ENCODE data around the gene CLPTM1. TPM values are rescaled to one million over a fixed set of nuclear protein-coding genes. Genes with fewer than 3 reads are reported as not detected.
"Not testable (repeated sequence)": the region's sequence is repeated elsewhere in the genome, so short reads cannot be mapped to it uniquely, and the experiment has no call there.

The CLPTM1 gene
- total RNA-seq, 2 donors from 2014 or later: 63.1 to 69.3 TPM

- ATAC-seq (ENCODE audit: insufficient number of reproducible peaks, low FRiP score, low read depth) (no peak), DNase-seq (ENCODE audit: low spot score) (no peak)
- Histone ChIP-seq H3K4me3 (no peak overlapping the region), H3K36me3 (peaks cover 36% of the 10 kb centered on the region), H3K27me3 (replicated peaks; ENCODE audit: insufficient read depth) (no peaks in the 10 kb centered on the region), H3K9me3 (no peaks in the 10 kb centered on the region), H3K27ac (no peak overlapping the region), H3K4me1 (ENCODE audit: control insufficient read depth in 1 of 2, low read depth in 2 of 2) (peaks cover 4 to 11% of the 10 kb centered on the region in 2 donors)
- TF ChIP-seq CTCF (IDR thresholded peaks at IDR 0.05): no peak
These were observed 6.6 kb downstream of the CLPTM1 start for GRCh38 chr19:44961821-44962220.

GRCh38 chr19:44968118-44968517 is 12.9 kb downstream of the CLPTM1 start:
- Histone ChIP-seq H3K9me3 (no peaks in the 10 kb centered on the region), H3K36me3 (peaks cover 31% of the 10 kb centered on the region), H3K27me3 (replicated peaks; ENCODE audit: insufficient read depth) (no peaks in the 10 kb centered on the region), H3K4me3 (no peak overlapping the region), H3K4me1 (ENCODE audit: control insufficient read depth in 1 of 2, low read depth in 2 of 2) (no peaks in the 10 kb centered on the region), H3K27ac (no peak overlapping the region)
- no peak for TF ChIP-seq CTCF (IDR thresholded peaks at IDR 0.05)
- no peak for DNase-seq (ENCODE audit: low spot score)
- no peak for ATAC-seq (ENCODE audit: insufficient number of reproducible peaks, low FRiP score, low read depth)

- H3K36me3 ChIP-seq: peaks cover 32% of the 10 kb centered on the region
- no peaks in the 10 kb centered on the region for H3K27me3 ChIP-seq (replicated peaks; ENCODE audit: insufficient read depth)
- H3K27ac ChIP-seq: no peak overlapping the region
- H3K4me3 ChIP-seq: no peak overlapping the region
- DNase-seq (ENCODE audit: low spot score): no peak
- H3K4me1 ChIP-seq (ENCODE audit: control insufficient read depth in 1 of 2, low read depth in 2 of 2): no peaks in the 10 kb centered on the region
- no peak for TF ChIP-seq CTCF (IDR thresholded peaks at IDR 0.05)
- no peaks in the 10 kb centered on the region for H3K9me3 ChIP-seq
- ATAC-seq (ENCODE audit: insufficient number of reproducible peaks, low FRiP score, low read depth): no peak
These were observed 13.5 kb downstream of the CLPTM1 start for GRCh38 chr19:44968670-44969069.

GRCh38 chr19:44969437-44969836 is 14.3 kb downstream of the CLPTM1 start:
- Histone ChIP-seq H3K27ac (no peak overlapping the region), H3K4me3 (no peak overlapping the region), H3K4me1 (ENCODE audit: control insufficient read depth in 1 of 2, low read depth in 2 of 2) (no peaks in the 10 kb centered on the region), H3K27me3 (replicated peaks; ENCODE audit: insufficient read depth) (no peaks in the 10 kb centered on the region), H3K9me3 (no peaks in the 10 kb centered on the region), H3K36me3 (peaks cover 35% of the 10 kb centered on the region)
- TF ChIP-seq CTCF (IDR thresholded peaks at IDR 0.05): no peak
- DNase-seq (ENCODE audit: low spot score): no peak
- no peak for ATAC-seq (ENCODE audit: insufficient number of reproducible peaks, low FRiP score, low read depth)

GRCh38 chr19:44971451-44971850 is 16.3 kb downstream of the CLPTM1 start:
- H3K9me3 ChIP-seq; H3K27ac ChIP-seq; DNase-seq (ENCODE audit: low spot score); H3K4me3 ChIP-seq; ATAC-seq (ENCODE audit: insufficient number of reproducible peaks, low FRiP score, low read depth); H3K4me1 ChIP-seq (ENCODE audit: control insufficient read depth in 1 of 2, low read depth in 2 of 2); H3K27me3 ChIP-seq (replicated peaks; ENCODE audit: insufficient read depth): not testable (repeated sequence)
- peaks cover 44% of the 10 kb centered on the region for H3K36me3 ChIP-seq

GRCh38 chr19:44972802-44973201 is 17.6 kb downstream of the CLPTM1 start:
- no peak overlapping the region for H3K27ac ChIP-seq
- no peak for TF ChIP-seq CTCF (IDR thresholded peaks at IDR 0.05)
- peaks cover 53% of the 10 kb centered on the region for H3K36me3 ChIP-seq
- DNase-seq (ENCODE audit: low spot score): no peak
- H3K9me3 ChIP-seq: no peaks in the 10 kb centered on the region
- H3K4me3 ChIP-seq: no peak overlapping the region
- no peaks in the 10 kb centered on the region for H3K4me1 ChIP-seq (ENCODE audit: control insufficient read depth in 1 of 2, low read depth in 2 of 2)
- H3K27me3 ChIP-seq (replicated peaks; ENCODE audit: insufficient read depth): no peaks in the 10 kb centered on the region
- ATAC-seq (ENCODE audit: insufficient number of reproducible peaks, low FRiP score, low read depth): no peak
